Measurements from ENCODE around the gene FCGBP.

FCGBP gene

DNA sequence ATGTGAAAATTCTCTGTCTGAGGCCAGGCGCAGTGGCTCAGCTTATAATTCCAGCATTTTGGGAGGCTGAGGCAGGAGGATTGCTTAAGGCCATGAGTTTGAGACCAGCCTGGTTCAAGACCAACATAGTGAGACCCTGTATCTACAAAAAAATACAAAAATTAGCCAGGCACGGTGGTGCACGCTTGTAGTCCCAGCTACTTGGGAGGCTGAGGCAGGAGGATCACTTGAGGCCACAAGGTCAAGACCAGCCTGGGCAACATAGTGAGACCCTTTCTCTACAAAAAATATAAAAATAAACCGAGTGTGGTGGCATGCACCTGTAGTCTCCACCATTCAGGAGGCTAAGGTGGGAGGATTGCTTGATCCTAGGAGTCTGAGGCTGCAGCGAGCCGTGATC lies 2.2 kb upstream of the FCGBP start:
- TF ChIP-seq CTCF (IDR thresholded peaks at IDR 0.05; ENCODE audit: low read length, missing control alignments) = no peak
- no peak for DNase-seq (ENCODE audit: low read depth)
- no peak overlapping the region for H3K4me3 ChIP-seq (replicated peaks; ENCODE audit: low read depth, low read length)

DNA sequence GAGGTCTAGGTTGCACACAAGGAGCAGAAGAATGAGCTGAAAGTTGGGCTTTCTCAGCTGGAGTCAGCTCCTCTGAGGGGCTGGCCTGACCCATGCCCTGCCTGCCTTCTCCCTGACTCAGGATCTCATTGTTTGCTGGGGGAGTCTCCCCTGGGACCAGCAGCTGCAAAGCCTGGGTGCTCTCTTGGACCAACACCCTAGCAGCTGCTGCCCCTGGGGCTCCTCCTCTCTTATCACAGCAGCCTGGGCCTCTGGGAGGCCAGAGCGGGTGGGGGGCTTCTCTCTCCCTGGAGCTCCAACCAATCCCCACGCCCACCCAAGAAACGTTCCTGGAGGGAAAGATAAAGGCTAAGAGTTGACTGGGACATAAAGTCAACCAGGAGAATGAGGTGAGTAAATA lies 1.6 kb upstream of the FCGBP start:
- TF ChIP-seq CTCF (IDR thresholded peaks at IDR 0.05; ENCODE audit: low read length, missing control alignments) = no peak
- H3K4me3 ChIP-seq (replicated peaks; ENCODE audit: low read depth, low read length) = no peak overlapping the region
- DNase-seq (ENCODE audit: low read depth) = no peak

GRCh38 chr19:39935364-39935661 lies 879 bp upstream of the FCGBP start:
- no peak for DNase-seq (ENCODE audit: low read depth)
- no peak overlapping the region for H3K4me3 ChIP-seq (replicated peaks; ENCODE audit: low read depth, low read length)
- no peak for TF ChIP-seq CTCF (IDR thresholded peaks at IDR 0.05; ENCODE audit: low read length, missing control alignments)

DNA sequence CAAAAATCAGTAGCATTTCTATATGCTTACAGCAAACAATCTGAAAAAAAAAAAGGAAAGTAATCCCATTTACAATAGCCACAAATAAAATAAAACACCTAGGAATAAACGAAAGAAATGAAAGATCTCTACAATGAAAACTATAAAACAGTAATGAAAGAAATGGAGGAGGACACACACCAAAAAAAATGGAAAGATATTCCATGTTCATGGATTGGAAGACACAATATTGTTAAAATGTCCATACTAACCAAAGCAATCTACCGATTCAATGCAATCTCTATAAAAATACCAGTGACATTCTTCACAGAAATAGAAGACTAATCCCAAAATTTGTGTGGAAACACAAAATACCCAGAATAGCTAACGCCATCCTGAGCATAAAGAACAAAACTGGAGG lies 4.7 kb downstream of the FCGBP start:
- no peak for DNase-seq (ENCODE audit: low read depth)

DNA sequence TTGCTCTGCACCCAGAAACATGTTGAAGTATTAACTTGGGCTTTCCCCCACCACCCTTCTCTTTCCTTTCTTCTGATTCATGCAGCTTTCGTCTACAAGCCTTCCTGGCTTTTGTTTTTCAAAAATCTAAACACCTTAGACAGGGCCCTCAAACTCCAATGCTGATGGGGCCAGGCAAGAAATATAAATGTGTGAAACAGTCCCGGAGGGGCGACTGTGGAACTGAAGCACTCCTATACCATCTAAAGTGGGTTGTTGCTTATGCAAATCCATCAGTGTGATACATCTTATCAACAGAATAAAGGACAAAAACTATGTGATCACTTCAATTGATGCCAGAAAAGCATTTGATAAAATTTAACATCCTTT lies 6.1 kb downstream of the FCGBP start:
- TF ChIP-seq CTCF (IDR thresholded peaks at IDR 0.05; ENCODE audit: low read length, missing control alignments) = no peak
- DNase-seq (ENCODE audit: low read depth) = no peak
- no peak overlapping the region for H3K4me3 ChIP-seq (replicated peaks; ENCODE audit: low read depth, low read length)

More for the DNA sequence above, 4.7 kb downstream of the FCGBP start:
- TF ChIP-seq CTCF (IDR thresholded peaks at IDR 0.05; ENCODE audit: low read length, missing control alignments) = no peak
- no peak overlapping the region for H3K4me3 ChIP-seq (replicated peaks; ENCODE audit: low read depth, low read length)

GRCh38 chr19:39927524-39928356 lies 6.7 kb downstream of the FCGBP start:
- no peak overlapping the region for H3K4me3 ChIP-seq (replicated peaks; ENCODE audit: low read depth, low read length)
- DNase-seq (ENCODE audit: low read depth) = no peak
- no peak for TF ChIP-seq CTCF (IDR thresholded peaks at IDR 0.05; ENCODE audit: low read length, missing control alignments)

DNA sequence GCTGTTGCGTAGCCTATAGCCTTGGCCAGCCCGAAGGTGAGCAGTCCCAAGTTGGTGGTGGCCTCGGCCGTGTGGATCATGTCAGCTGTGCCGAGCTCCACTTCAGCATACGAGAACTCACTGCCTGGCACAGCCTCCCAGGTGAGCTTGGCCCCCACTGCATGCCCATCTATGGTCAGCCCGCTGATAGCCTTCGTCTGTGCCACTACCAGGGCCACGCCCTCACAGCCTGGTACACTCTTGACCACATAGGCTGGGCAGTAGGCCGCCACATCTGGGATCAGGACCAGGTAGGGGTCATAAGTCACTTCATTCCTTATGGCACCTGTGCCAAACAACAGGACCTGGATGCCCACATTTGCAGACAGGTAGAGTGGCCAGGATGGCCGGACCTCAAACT lies 7.4 kb downstream of the FCGBP start:
- TF ChIP-seq CTCF (IDR thresholded peaks at IDR 0.05; ENCODE audit: low read length, missing control alignments) = no peak
- no peak for DNase-seq (ENCODE audit: low read depth)
- no peak overlapping the region for H3K4me3 ChIP-seq (replicated peaks; ENCODE audit: low read depth, low read length)
